ENCODE data around the gene MAP2K2.

Gene MAP2K2

DNA sequence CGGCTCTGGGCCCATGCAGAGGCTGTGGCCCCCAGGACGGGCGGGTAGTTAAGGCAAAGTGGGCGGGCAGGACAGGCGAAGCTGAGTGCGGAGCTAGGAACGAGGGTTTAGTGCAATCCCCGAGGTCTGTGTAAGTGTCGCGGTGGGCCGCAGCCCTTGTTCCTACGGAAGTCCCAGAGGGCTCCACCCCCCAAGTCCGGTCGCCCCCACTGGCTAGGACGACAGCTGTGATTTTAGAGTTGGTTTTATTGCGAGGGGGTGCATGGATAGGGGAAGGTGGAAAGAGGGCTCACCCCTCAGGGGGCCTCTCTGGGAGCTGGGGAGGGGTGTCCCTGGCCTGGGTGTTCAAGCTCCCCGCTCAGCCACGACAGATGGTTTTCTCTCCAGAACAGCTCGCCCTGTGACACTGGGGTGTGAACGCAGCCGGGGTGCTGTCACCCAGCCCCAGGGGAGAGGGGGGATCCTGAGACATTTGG is 78.9 kb downstream of the MAP2K2 start:
- no peak for DNase-seq (ENCODE audit: extremely low read depth, low read depth)
- no peak overlapping the region for H3K4me3 ChIP-seq (replicated peaks; ENCODE audit: low read depth, low read length)
- TF ChIP-seq CTCF (IDR thresholded peaks at IDR 0.05; ENCODE audit: low read depth, low read length, missing control alignments): no peak

GRCh38 chr19:4043966-4044715 is 79.8 kb downstream of the MAP2K2 start:
- TF ChIP-seq CTCF (IDR thresholded peaks at IDR 0.05; ENCODE audit: low read depth, low read length, missing control alignments): no peak
- no peak for DNase-seq (ENCODE audit: extremely low read depth, low read depth)

GRCh38 chr19:4043401-4043800 is 80.5 kb downstream of the MAP2K2 start:
- no peak for DNase-seq (ENCODE audit: extremely low read depth, low read depth)
- TF ChIP-seq CTCF (IDR thresholded peaks at IDR 0.05; ENCODE audit: low read depth, low read length, missing control alignments): no peak

More at GRCh38 chr19:4043966-4044715, 79.8 kb downstream of the MAP2K2 start:
- H3K4me3 ChIP-seq (replicated peaks; ENCODE audit: low read depth, low read length): no peak overlapping the region

GRCh38 chr19:4042731-4043082 is 81.2 kb downstream of the MAP2K2 start:
- TF ChIP-seq CTCF (IDR thresholded peaks at IDR 0.05; ENCODE audit: low read depth, low read length, missing control alignments): no peak
- no peak overlapping the region for H3K4me3 ChIP-seq (replicated peaks; ENCODE audit: low read depth, low read length)
- no peak for DNase-seq (ENCODE audit: extremely low read depth, low read depth)

More at GRCh38 chr19:4043401-4043800, 80.5 kb downstream of the MAP2K2 start:
- H3K4me3 ChIP-seq (replicated peaks; ENCODE audit: low read depth, low read length): no peak overlapping the region

DNA sequence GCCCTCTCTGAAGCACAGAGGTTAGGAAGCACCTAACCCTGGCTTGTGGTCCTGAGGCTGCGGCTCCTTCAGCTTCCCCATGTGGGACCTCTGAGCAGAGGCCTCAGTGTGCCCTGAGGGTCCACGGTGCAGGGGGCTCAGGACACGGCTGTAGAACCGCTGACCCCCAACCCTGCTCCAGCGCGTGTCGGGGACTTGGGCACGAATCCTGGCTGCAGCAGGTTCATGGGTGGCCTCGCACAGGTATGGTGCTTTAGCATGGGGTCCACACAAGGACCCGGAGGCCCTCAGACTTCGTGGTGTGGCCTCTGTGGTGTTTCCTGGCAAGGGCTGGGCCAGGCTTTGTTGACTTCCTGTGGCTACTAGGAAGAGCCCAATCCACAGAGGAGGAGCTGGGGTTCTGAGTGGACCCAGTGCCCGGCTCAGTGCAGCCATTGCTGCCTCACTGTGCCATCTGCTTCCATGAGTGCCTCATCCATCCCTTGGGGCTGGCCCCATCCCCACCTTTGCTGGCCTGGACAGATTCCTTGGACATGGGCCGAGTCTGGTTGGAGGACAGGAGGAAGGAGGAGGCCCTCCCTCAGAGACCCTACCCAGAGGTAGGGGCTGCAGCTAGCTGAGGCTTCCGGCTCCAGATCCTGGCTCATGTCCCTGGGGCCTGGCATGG is 81.7 kb downstream of the MAP2K2 start:
- no peak for TF ChIP-seq CTCF (IDR thresholded peaks at IDR 0.05; ENCODE audit: low read depth, low read length, missing control alignments)
- no peak overlapping the region for H3K4me3 ChIP-seq (replicated peaks; ENCODE audit: low read depth, low read length)
- DNase-seq (ENCODE audit: extremely low read depth, low read depth): no peak

Measured in HFF-Myc (cell line).